ENCODE data around the gene PPP2R2C.

Gene PPP2R2C

DNA sequence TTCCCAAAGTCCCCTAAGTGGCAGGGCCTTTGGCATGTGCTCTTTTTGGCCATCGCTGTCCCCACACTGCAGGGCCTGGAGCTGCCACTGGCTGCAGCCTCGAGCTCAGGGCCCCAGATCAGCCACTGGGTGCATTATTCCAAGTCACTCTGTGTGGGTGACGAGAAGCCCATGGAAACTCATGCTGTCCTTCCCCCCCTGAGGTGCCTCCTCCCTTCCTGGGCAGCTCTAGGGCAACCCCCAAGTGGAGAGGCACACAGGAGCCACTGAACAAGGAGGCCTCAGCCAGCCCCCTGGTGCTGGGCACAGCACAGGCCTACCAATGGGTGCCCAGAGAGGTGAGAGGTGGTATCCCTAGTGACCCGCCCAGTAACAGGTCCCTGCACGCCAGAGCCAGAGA, 84.5 kb downstream of the PPP2R2C start:
- TF ChIP-seq, protein P1, sequence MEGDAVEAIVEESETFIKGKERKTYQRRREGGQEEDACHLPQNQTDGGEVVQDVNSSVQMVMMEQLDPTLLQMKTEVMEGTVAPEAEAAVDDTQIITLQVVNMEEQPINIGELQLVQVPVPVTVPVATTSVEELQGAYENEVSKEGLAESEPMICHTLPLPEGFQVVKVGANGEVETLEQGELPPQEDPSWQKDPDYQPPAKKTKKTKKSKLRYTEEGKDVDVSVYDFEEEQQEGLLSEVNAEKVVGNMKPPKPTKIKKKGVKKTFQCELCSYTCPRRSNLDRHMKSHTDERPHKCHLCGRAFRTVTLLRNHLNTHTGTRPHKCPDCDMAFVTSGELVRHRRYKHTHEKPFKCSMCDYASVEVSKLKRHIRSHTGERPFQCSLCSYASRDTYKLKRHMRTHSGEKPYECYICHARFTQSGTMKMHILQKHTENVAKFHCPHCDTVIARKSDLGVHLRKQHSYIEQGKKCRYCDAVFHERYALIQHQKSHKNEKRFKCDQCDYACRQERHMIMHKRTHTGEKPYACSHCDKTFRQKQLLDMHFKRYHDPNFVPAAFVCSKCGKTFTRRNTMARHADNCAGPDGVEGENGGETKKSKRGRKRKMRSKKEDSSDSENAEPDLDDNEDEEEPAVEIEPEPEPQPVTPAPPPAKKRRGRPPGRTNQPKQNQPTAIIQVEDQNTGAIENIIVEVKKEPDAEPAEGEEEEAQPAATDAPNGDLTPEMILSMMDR (IDR thresholded peaks at IDR 0.05; ENCODE audit: low read depth, low read length, missing control alignments), result no peak
- no peak for DNase-seq (ENCODE audit: extremely low read depth, low read depth)
- H3K4me3 ChIP-seq (replicated peaks; ENCODE audit: low read depth, low read length), result no peak overlapping the region

DNA sequence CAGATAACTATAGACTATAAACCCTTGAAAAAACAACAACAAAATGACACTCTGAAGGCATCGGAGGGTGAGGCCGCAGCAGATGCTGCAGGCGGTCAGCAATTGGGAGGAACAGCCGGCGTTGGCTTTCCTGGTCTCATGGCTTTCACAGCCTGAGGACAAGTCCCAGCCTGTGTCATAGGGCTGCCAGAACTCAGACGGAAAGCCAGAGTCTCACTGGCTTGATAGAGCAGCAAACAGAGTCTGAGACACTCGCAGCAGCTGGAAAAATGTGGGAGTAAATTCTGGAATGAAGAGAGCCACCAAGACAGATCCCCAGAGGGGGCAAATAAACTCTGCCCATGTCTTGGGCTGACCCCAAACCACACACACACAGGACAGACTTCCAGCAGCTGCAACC, 86.3 kb downstream of the PPP2R2C start:
- no peak for DNase-seq (ENCODE audit: extremely low read depth, low read depth)
- H3K4me3 ChIP-seq (replicated peaks; ENCODE audit: low read depth, low read length), result no peak overlapping the region
- TF ChIP-seq, protein P1 (IDR thresholded peaks at IDR 0.05; ENCODE audit: low read depth, low read length, missing control alignments), result no peak

DNA sequence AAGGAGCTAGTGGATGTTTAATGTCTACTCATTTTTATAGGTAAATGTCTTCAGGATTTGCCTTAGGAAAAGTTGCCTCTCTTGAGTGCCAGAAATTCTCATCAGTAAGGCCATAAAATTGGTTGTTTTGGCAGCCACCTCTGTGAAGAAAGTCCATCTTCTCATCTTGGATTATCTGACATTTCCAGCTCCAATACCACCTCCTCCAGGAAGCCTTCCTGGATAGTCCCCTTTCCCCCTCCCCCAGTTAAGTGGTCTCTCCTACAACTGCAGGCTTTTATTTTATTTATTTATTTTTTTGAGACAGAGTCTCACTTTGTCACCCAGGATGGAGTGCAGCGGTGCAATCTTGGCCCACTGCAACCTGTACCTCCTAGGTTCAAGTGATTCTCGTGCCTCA, 87.1 kb downstream of the PPP2R2C start:
- no peak for DNase-seq (ENCODE audit: extremely low read depth, low read depth)
- no peak overlapping the region for H3K4me3 ChIP-seq (replicated peaks; ENCODE audit: low read depth, low read length)
- TF ChIP-seq, protein P1 (IDR thresholded peaks at IDR 0.05; ENCODE audit: low read depth, low read length, missing control alignments), result no peak

DNA sequence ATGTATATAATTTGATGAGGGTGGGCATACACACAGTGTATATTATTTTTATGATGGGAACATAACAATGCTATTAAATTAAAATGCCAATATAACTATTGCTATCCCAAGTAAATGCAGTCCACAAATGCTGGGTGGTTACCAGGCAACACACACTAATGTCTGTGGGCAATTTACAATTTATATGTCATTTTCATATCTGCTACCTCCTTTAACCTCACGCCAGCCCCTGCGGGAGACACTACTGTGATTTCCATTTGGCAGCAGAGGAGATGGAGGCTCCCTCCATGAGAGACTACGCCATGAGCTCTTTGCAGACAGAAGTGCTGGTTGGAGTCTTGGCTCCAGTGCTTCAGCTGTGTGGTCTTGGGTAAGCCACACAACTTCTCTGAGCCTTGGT, 87.9 kb downstream of the PPP2R2C start:
- TF ChIP-seq, protein P1 (IDR thresholded peaks at IDR 0.05; ENCODE audit: low read depth, low read length, missing control alignments), result no peak
- no peak for DNase-seq (ENCODE audit: extremely low read depth, low read depth)
- H3K4me3 ChIP-seq (replicated peaks; ENCODE audit: low read depth, low read length), result no peak overlapping the region

DNA sequence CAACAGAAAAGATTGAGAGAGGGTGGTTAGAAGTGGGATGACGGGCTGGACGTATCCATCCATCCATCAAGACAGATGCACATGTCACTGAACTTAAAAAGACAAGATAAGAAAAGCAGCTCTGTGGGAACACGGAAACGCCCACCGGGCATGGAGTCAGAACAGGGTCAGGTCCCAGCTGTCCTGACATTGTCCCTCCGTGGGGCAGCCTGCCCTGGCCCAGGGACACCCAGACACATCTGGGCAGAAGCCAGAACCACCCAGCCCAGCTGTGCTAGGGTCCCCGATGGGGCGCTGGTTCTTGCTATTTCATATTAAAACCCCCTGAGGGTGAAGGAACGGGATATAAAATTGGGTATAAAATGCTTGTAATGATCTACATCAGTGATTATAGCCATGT, 88.5 kb downstream of the PPP2R2C start:
- no peak for DNase-seq (ENCODE audit: extremely low read depth, low read depth)
- H3K4me3 ChIP-seq (replicated peaks; ENCODE audit: low read depth, low read length), result no peak overlapping the region
- TF ChIP-seq, protein P1 (IDR thresholded peaks at IDR 0.05; ENCODE audit: low read depth, low read length, missing control alignments), result no peak

DNA sequence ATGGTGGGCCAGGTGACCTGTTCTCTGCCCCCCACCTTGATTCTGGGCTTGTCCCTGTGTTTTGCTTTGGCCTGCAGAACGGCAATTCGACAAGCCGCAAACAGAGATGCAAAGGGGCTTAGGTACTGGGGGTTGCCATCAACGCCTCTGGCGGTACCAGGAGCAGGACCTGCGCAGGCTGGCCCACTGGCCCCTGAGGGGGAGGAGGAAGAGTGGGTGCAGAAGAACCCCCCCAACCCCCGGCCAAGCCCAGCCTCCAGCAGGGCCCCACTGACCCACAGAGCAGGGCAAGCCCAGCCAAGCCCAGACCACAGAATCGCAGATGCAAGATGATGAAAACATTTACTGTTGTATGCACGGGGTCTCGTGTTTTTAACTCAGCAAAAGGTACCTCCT, 89.4 kb downstream of the PPP2R2C start:
- no peak overlapping the region for H3K4me3 ChIP-seq (replicated peaks; ENCODE audit: low read depth, low read length)
- TF ChIP-seq, protein P1 (IDR thresholded peaks at IDR 0.05; ENCODE audit: low read depth, low read length, missing control alignments), result no peak
- DNase-seq (ENCODE audit: extremely low read depth, low read depth), result no peak

DNA sequence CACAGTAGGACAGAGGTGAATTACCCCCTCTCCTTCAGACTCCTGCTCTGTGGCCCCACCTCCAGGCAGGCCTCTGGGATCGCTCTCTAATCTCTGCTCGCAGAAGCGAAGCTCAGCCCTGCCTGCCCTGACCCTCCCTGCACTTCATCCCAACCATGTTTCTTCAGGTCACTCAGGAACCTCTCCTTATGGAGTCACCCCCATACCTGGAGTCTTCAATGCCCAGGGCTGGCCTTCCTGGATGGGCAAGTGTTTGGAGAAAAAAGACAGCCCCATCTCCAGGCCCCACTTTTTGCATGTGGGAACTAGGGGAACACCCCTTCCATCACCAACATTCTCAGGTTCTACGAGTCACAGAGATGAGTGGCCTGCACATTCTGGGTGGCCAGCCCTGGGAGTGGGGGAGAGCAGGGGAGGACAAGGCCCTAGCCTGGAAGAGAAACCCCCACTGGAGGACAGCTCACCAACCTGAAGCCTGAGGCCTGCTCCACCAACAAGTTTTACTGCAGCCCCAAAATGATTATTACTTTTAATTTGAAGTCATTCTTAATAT, 90.8 kb downstream of the PPP2R2C start:
- TF ChIP-seq, protein P1 (IDR thresholded peaks at IDR 0.05; ENCODE audit: low read depth, low read length, missing control alignments), result no peak
- no peak for DNase-seq (ENCODE audit: extremely low read depth, low read depth)
- no peak overlapping the region for H3K4me3 ChIP-seq (replicated peaks; ENCODE audit: low read depth, low read length)
